ENCODE results near the gene JMJD6.

JMJD6 gene

GRCh38 chr17:76697702-76698465 lies 28.5 kb downstream of the JMJD6 start:
- DNase-seq (ENCODE audit: low spot score): peak; percentile 92

- DNase-seq (ENCODE audit: low spot score): peak; percentile 40
Measured at GRCh38 chr17:76696763-76697701, 29.4 kb downstream of the JMJD6 start.

GRCh38 chr17:76695059-76695831 lies 31.2 kb downstream of the JMJD6 start:
- no peak for DNase-seq (ENCODE audit: low spot score)

GRCh38 chr17:76691379-76692191 lies 34.8 kb downstream of the JMJD6 start:
- DNase-seq (ENCODE audit: low spot score): no peak

- no peak for DNase-seq (ENCODE audit: low spot score)
Measured at GRCh38 chr17:76690596-76691280, 35.7 kb downstream of the JMJD6 start.

- DNase-seq (ENCODE audit: low spot score): no peak
Measured at GRCh38 chr17:76689859-76690258, 36.5 kb downstream of the JMJD6 start.

- DNase-seq (ENCODE audit: low spot score): no peak
Measured at GRCh38 chr17:76688165-76688622, 38.2 kb downstream of the JMJD6 start.

- no peak for DNase-seq (ENCODE audit: low spot score)
Measured at GRCh38 chr17:76687298-76688164, 38.9 kb downstream of the JMJD6 start.

- DNase-seq (ENCODE audit: low spot score): no peak
Measured at GRCh38 chr17:76686538-76687297, 39.7 kb downstream of the JMJD6 start.

GRCh38 chr17:76685846-76686245 lies 40.6 kb downstream of the JMJD6 start:
- no peak for DNase-seq (ENCODE audit: low spot score)

GRCh38 chr17:76685366-76685765 lies 41.0 kb downstream of the JMJD6 start:
- no peak for DNase-seq (ENCODE audit: low spot score)

- no peak for DNase-seq (ENCODE audit: low spot score)
Measured at GRCh38 chr17:76684756-76685155, 41.6 kb downstream of the JMJD6 start.

GRCh38 chr17:76683921-76684745 lies 42.3 kb downstream of the JMJD6 start:
- DNase-seq (ENCODE audit: low spot score): no peak

GRCh38 chr17:76683011-76683755 lies 43.2 kb downstream of the JMJD6 start:
- peak; percentile 86 for DNase-seq (ENCODE audit: low spot score)

- DNase-seq (ENCODE audit: low spot score): no peak
Measured at GRCh38 chr17:76682296-76682695, 44.1 kb downstream of the JMJD6 start.

- DNase-seq (ENCODE audit: low spot score): peak; percentile 82
Measured at GRCh38 chr17:76681222-76682137, 44.9 kb downstream of the JMJD6 start.

Data from SK-N-DZ (cell line).